22Rv1 (cell line): ENCODE data around the gene RBMS3.

Source experiments
- ZFX ChIP-seq: fragments of 450-650 bp; IDR thresholded peaks from 2 replicates; pipeline ENCODE4 v1.6.1; 2017; ENCODE audit warnings: antibody characterized with exemption, borderline replicate concordance
- TF ChIP-seq, protein P1 (sequence below): fragments of 450-650 bp; IDR thresholded peaks from 2 replicates; pipeline ENCODE4 v1.5.1; 2017; ENCODE audit warnings: mild to moderate bottlenecking

GRCh38 chr3:29452934-29453283 lies 172.0 kb downstream of the RBMS3 start:
- TF ChIP-seq, protein P1, sequence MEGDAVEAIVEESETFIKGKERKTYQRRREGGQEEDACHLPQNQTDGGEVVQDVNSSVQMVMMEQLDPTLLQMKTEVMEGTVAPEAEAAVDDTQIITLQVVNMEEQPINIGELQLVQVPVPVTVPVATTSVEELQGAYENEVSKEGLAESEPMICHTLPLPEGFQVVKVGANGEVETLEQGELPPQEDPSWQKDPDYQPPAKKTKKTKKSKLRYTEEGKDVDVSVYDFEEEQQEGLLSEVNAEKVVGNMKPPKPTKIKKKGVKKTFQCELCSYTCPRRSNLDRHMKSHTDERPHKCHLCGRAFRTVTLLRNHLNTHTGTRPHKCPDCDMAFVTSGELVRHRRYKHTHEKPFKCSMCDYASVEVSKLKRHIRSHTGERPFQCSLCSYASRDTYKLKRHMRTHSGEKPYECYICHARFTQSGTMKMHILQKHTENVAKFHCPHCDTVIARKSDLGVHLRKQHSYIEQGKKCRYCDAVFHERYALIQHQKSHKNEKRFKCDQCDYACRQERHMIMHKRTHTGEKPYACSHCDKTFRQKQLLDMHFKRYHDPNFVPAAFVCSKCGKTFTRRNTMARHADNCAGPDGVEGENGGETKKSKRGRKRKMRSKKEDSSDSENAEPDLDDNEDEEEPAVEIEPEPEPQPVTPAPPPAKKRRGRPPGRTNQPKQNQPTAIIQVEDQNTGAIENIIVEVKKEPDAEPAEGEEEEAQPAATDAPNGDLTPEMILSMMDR, result no peak
- no peak for TF ChIP-seq ZFX
